ENCODE measurements around the gene TGFBR2.
A peak's percentile ranks its signal among the peaks of the same experiment; 100 is the strongest.

The TGFBR2 gene

GRCh38 chr3:30713885-30714503 is 107.6 kb downstream of the TGFBR2 start:
- in situ Hi-C loops (cut with HindIII; ENCODE audit: low pct_ligation_motif_present, low sequenced_read_pairs): no loop called here
- Histone ChIP-seq H3K27me3 (replicated peaks) (no peaks in the 10 kb centered on the region), H3K4me3 (ENCODE audit: low read depth, low read length) (no peak overlapping the region), H3K36me3 (replicated peaks) (no peaks in the 10 kb centered on the region), H3K27ac (no peak overlapping the region)
- no peak for TF ChIP-seq CTCF (IDR thresholded peaks at IDR 0.05; ENCODE audit: low read depth, low read length, missing control alignments)
- DNase-seq: no peak

GRCh38 chr3:30719536-30719935 is 113.1 kb downstream of the TGFBR2 start:
- no peaks in the 10 kb centered on the region for H3K36me3 ChIP-seq (replicated peaks)
- H3K4me3 ChIP-seq (ENCODE audit: low read depth, low read length): no peak overlapping the region
- no peak for DNase-seq
- in situ Hi-C loops (cut with HindIII; ENCODE audit: low pct_ligation_motif_present, low sequenced_read_pairs): no loop called here
- no peak for TF ChIP-seq CTCF (IDR thresholded peaks at IDR 0.05; ENCODE audit: low read depth, low read length, missing control alignments)
- H3K27ac ChIP-seq: no peak overlapping the region
- no peaks in the 10 kb centered on the region for H3K27me3 ChIP-seq (replicated peaks)

GRCh38 chr3:30720586-30721313 is 114.3 kb downstream of the TGFBR2 start:
- Histone ChIP-seq H3K27ac (no peak overlapping the region), H3K4me3 (ENCODE audit: low read depth, low read length) (no peak overlapping the region), H3K27me3 (replicated peaks) (no peaks in the 10 kb centered on the region), H3K36me3 (replicated peaks) (no peaks in the 10 kb centered on the region)
- peak; percentile 14 for DNase-seq
- TF ChIP-seq CTCF (IDR thresholded peaks at IDR 0.05; ENCODE audit: low read depth, low read length, missing control alignments): no peak
- in situ Hi-C loops (cut with HindIII; ENCODE audit: low pct_ligation_motif_present, low sequenced_read_pairs): no loop called here

GRCh38 chr3:30721314-30721634 is 114.9 kb downstream of the TGFBR2 start:
- DNase-seq: no peak
- Histone ChIP-seq H3K27me3 (replicated peaks) (no peaks in the 10 kb centered on the region), H3K27ac (no peak overlapping the region), H3K4me3 (ENCODE audit: low read depth, low read length) (no peak overlapping the region), H3K36me3 (replicated peaks) (no peaks in the 10 kb centered on the region)
- no peak for TF ChIP-seq CTCF (IDR thresholded peaks at IDR 0.05; ENCODE audit: low read depth, low read length, missing control alignments)
- in situ Hi-C loops (cut with HindIII; ENCODE audit: low pct_ligation_motif_present, low sequenced_read_pairs): no loop called here

- DNase-seq: no peak
- Histone ChIP-seq H3K27ac (no peak overlapping the region), H3K36me3 (replicated peaks) (no peaks in the 10 kb centered on the region), H3K27me3 (replicated peaks) (no peaks in the 10 kb centered on the region), H3K4me3 (ENCODE audit: low read depth, low read length) (no peak overlapping the region)
- TF ChIP-seq CTCF (IDR thresholded peaks at IDR 0.05; ENCODE audit: low read depth, low read length, missing control alignments): no peak
- in situ Hi-C loops (cut with HindIII; ENCODE audit: low pct_ligation_motif_present, low sequenced_read_pairs): no loop called here
These were observed 116.8 kb downstream of the TGFBR2 start for GRCh38 chr3:30723211-30723610.

- no peak for DNase-seq
- H3K27ac ChIP-seq: no peak overlapping the region
- no peak overlapping the region for H3K4me3 ChIP-seq (ENCODE audit: low read depth, low read length)
- no peaks in the 10 kb centered on the region for H3K27me3 ChIP-seq (replicated peaks)
- TF ChIP-seq CTCF (IDR thresholded peaks at IDR 0.05; ENCODE audit: low read depth, low read length, missing control alignments): no peak
- in situ Hi-C loops (cut with HindIII; ENCODE audit: low pct_ligation_motif_present, low sequenced_read_pairs): no loop called here
- H3K36me3 ChIP-seq (replicated peaks): no peaks in the 10 kb centered on the region
These were observed 118.5 kb downstream of the TGFBR2 start for GRCh38 chr3:30724863-30725262.
